G401.6 (cell line): Measurements from ENCODE around the gene SNRNP35.
A peak's percentile ranks its signal among the peaks of the same experiment; 100 is the strongest.
"Not testable (repeated sequence)": the region's sequence is repeated elsewhere in the genome, so short reads cannot be mapped to it uniquely, and the experiment has no call there.

Source experiments
- FAIRE-seq: peaks from 2 replicates; lab custom pipeline; 2012; peaks lifted over from hg19 to GRCh38; lab: Jason Lieb, UNC

SNRNP35 gene, protein sequence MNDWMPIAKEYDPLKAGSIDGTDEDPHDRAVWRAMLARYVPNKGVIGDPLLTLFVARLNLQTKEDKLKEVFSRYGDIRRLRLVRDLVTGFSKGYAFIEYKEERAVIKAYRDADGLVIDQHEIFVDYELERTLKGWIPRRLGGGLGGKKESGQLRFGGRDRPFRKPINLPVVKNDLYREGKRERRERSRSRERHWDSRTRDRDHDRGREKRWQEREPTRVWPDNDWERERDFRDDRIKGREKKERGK

DNA sequence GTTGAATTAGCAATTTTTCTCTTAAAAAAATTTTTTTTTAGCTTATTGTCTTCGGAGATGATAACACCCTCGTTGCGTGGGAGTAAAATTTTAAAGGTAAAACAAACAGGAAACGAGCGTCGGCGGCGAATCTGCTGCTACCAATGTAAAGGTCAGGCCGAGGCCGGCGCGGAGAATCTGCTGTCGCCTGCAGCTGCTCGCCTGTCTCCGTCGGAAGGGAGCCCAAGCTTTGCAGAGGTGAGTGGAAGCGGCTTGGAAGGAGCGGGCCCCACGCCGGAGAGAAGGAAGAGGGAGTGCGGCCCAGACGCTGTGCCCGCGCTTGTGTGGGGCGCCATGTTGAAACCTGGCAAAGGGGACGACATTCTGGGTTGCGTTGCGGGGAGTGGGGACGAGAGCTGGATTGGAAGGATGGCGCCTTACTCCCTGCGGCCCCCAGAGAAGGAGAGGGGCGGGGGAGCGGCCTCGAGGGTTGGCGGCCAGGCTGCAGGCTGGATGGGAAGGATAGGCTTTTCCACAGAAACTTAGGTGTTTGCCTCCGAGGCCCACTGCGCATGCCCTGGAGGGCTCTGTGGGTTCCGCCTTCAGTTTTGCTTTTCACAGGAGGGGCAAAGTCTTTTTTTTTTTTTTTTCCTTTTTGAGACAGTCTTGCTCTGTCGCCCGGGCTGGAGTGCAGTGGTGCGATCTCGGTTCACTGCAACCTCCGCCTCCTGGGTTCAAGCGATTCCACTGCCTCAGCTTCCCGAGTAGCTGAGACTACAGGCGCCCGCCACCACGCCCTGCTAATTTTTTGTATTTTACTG lies at the start of gene SNRNP35:
Gene SNRNP35, plus strand, starts transcription at position 160 of the 800 bp plus-strand sequence. CDS start 7,402 bp downstream, outside the sequence.
- peak; percentile 63 for FAIRE-seq

DNA sequence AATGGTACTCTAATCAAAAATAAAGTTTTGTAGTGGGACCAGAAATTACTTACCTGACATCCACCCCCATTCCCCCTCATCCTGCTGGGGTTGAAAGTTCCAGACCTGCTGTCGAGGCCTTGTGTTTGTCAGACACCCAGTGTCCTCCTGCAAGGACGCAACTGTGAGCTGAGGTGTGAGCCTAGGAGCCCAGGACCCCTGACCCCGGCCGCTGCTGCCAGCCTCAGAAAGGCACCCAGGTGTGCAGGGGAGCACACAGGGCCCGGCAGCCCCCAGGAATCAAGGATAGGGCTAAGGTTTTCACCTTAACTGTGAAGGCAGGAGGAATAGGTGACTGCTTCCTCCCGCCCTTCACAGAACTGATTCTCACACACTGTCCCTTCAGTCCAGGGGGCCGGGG lies 49.3 kb upstream of the SNRNP35 start:
- FAIRE-seq, result not testable (repeated sequence)

DNA sequence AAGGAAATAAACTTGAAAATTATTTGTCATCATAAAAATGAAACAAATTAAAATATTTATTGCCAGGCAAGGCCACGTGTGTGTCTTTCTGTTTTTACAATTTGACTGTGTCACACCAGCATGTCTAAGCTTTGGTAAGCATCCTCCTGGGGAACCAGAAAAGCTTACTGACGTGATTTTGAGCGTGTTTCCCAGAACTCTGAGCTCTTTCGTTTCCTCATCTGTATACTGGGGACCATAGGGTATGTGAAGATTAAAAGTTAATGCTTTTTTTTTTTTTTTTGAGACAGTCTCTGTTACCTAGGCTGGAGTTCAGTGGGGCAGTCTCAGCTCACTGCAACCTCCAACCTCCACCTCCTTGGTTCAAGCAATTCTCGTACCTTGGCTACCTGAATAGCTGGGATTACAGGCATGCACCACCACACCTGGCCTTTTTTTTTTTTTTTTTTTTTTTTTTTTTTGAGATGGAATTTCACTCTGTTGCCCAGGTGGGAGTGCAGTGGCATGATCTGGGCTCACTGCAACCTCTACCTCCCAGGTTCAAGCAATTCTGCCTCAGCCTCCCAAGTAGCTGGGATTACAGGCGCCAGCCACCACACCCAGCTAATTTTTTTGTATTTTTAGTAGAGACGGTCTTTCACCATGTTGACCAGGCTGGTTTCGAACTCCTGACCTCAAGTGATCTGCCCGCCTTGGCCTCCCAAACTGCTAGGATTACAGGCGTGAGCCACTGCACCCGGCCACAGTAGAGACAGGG lies 48.5 kb upstream of the SNRNP35 start:
- not testable (repeated sequence) for FAIRE-seq

DNA sequence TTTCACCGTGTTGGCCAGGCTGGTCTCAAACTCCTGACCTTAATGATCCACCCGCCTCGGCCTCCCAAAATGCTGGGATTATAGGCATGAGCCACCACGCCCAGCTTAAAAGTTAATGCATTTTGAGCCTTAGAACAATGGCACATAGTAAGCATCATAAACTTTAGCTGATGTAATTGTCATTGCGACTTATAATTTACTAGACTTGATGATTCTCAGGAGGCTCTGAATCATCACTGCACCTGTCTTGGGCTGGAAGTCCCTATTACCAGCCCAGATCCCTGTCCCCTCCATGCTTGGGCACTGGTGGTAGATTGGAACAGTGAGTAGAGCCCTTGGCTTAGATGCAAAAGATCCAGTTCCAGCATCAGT lies 47.9 kb upstream of the SNRNP35 start:
- no peak for FAIRE-seq

DNA sequence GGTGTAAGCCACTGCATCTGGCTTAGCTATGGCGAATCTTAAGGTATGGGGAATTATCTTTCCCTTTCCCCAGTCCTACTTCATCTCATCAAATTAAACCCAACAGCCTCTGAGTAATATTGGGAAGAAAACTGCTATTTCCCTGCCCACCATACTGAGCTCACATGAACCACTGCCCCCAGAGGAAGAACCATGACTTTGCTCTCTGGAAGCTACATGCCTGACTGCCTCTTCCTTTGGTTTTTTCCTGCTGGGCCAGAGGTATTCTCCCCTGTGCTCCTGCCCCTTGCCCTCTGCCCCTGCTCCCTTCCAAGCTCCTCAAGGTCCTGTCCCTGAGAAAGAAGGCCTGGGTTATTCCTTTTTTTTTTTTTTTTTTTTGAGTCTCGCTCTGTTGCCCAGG lies 36.6 kb upstream of the SNRNP35 start:
- FAIRE-seq, result no peak

DNA sequence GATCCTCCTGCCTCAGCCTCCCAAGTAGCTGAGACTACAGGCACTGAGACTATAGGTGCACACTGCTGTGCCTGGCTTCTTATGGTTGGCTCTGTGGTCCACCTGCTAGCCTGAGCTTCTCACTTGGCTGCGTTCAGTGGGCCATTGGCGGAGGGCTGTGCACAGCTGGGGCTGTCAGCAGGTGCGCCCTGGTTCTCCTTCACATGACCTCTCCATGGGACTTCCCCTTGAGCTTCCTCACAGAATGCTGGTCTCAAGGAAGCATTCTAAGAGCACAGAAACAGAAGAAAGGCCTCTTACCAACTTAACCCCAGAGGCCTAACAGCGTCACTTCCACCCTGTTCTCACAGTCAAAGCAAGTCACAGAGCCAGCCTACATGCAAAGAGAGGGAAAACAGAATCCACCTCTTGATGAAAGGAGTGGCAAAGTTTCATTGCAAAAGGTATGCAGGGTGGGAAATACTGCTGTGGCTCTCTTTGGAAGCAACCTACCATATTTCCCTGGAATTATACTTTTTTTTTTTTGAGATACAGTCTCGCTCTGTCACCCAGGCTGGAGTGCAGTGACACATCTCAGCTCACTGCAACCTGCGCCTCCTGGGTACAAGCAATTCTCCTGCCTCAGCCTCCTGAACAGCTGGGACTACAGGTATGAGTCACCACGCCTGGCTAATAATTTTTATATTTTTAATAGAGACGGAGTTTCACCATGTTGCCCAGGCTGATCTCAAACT lies 30.7 kb upstream of the SNRNP35 start:
- no peak for FAIRE-seq

DNA sequence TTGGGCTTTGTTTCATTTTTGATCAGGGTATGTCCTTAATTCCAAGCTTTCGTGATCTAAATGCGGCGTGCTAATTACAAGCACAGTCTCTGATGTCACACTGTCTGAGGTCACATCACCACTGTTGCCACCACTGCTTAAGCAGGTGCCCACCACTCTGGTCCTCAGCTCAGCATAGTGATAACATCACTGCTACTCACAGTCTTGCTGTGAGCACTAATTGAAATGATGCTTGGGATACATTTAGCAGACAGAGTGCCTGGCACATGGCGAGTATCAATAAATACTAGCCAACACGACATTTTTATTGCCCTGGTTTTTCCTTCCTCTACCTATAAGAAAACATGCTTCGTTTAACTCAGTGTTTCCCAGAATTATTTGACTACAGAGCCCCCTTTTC lies 29.3 kb upstream of the SNRNP35 start:
- no peak for FAIRE-seq

DNA sequence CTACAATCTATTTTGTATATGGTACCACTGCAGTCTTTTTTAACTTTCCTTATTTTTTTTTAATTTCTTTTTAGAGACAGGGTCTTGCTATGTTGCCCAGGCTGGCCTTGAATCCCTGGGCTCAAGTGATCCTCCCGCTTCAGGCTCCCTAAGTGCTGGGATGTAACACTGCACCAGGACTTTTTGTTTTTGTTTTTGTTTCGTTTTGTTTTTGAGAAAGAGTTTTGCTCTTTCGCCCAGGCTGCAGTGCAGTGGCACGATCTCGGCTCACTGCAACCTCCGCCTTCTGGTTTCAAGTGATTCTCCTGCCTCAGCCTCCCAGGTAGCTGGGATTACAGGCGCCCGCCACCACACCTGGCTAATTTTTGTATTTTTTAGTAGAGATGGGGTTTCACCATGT lies 28.8 kb upstream of the SNRNP35 start:
- not testable (repeated sequence) for FAIRE-seq

DNA sequence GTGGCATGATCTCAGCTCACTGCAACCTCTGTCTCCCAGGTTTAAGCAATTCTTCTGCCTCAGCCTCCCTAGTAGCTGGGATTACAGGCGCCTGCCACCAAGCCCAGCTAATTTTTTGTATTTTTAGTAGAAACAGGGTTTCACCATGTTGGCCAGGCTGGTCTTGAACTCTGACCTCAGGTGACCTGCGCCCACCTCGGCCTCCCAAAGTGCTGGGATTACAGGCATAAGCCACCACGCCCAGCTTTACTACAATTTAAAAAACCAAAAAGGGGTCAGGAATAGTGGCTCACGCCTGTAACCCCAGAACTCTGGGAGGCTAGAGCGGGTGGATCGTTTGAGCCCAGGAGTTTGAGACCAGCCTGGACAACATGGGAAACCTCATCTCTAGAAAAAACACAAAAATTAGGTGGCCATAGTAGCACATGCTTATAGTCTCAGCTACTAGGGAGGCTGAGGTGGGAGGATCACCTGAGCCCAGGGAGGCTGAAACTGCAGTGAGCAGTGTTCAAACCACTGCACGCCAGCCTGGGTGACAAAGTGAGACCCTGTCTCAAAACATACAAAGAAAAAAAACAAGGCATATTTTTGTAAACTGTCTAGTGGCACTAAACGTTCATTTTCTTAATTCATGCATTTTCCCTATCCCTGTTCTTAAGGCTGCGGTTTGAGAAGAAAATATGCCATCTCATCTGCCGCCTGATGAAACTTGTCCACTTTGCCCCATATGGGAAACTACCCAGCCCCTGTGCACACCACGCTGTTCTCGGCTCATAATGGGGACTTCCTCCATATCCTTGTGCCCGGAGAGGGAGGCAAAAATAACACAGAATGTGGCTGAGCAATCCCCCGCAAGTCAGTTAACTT lies 25.8 kb upstream of the SNRNP35 start:
- not testable (repeated sequence) for FAIRE-seq

DNA sequence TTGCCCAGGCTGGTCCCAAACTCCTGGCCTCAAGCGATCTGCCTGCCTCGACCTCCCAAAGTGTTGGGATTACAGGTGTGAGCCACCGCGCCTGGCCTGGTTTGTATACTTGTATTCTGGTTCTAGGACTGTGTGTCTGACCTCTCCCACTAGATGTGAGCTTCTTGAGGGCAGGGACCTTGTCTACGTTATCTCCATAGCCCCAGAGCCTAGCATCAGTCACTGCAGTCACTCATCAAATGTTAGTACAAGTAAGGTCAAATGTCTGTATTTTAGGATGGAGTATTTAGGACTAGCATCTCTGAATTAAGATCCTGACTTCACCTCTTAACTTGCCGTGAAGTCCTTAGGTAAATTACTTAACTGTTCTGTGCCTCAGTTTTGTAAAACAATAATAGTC lies 24.3 kb upstream of the SNRNP35 start:
- FAIRE-seq, result no peak

DNA sequence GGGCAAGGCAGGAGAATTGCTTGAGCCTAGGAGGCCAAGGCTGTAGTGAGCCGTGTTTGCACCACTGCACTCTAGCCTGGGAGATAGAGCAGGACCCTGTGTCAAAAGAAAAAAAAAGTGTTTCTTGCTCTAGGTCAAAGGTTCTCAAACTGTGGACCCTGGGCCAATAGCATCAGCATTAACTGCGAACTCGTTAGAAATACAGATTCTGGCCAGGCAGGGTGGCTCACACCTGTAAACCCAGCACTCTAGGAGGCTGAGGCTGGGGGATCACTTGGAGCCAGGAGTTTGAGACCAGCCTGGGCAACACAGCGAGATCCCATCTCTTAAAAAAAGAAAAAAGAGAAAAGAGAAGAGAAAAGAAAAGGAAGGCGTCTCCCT lies 22.3 kb upstream of the SNRNP35 start:
- FAIRE-seq, result no peak

DNA sequence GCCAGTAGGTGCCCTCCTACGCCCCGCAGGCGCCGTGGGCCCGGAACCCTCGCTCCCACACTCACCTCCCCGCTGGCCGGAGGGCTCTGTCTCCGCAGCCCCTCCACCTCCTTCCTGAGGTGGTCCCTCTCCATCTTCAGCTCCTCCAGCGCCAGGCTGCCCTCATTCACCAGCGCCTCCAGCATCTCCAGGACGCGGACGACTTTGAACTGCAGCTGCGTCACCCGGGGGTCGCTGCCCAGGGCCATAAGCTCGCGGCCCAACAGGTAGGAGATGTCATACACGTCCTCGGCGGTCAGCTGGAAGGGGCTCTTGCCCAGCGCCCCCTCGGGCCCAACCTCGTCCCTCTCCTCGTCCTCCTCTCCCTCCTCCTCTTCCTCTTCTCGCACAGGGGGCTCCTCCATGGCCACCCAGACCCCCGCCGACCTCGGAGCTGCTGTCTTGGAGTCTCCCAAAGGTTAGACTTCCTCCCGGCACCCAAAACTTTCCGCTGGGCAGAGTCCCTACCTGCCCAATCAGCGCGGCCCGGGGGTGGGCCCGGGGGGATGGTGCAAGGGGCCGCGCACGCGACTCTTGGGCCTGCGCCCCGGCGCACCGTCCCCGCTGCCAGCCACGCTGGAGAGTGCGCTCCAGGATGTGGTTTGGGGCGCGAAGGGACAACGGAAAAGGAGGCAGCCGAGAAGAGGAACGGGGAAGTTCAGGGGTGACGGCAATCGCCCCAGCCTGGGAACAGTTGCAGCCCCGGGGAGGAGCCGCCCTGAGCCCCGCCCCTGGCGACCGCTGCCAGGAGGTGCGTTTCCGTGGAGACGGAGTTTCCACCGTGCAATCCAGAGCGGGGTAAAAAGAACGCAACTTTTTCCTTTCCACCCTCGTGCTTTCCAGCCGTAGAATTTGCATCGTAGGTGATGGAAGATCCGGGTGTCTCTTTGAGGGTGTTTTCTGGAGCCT lies 21.6 kb upstream of the SNRNP35 start, which contains the start of gene RILPL2:
Gene RILPL2, minus strand, starts transcription at position 668 of the 948 bp plus-strand sequence. Its CDS starts 264 bp downstream, at position 404.
- peak; percentile 21 for FAIRE-seq

DNA sequence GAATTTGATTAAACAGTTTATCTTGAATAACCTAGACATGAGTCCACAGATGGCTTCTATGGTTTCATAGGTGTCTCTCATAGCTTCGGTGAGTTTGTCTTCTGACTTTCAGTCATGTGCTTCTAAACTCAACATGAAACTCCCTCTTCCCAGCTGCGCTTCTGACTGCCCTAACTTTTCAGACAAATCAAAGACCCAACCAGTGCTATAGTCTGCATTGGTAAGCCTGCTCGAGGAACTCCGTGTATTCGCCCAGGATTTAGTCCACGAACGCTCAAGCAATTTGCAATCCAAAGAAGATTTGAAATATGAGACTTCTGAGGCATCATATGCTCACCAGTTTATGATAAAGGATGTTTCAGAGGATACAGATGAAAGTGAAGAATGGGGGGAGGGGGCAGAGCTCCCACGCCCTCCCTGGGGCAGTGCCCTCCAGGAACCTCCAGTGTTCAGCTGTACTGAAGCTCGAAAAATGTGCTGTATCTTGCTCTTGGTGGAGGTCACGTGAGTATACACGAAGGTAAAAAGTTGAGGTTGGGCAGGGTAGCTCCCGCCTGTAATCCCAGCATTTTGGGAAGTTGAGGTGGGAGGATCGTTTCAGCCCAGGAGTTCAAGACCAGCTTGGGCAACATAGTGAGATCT lies 16.3 kb upstream of the SNRNP35 start:
- FAIRE-seq, result no peak

DNA sequence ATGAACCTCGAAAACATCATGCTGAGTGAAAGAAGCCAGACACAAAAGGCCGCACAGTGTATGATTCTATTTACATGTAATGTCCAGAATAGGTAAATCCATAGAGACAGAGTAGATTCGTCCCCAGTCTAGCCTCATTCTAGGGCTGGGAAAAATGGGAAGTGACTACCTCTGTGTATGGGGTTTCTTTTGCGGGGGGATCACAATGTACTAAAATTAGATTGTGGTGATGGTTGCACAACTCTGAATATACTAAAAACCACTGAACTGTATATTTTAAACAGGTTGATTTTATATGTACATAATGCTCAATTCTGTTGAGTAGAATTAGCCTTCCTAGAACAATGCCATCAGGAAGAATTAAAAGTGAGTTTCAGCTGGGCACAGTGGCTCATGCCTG lies 15.2 kb upstream of the SNRNP35 start:
- no peak for FAIRE-seq

DNA sequence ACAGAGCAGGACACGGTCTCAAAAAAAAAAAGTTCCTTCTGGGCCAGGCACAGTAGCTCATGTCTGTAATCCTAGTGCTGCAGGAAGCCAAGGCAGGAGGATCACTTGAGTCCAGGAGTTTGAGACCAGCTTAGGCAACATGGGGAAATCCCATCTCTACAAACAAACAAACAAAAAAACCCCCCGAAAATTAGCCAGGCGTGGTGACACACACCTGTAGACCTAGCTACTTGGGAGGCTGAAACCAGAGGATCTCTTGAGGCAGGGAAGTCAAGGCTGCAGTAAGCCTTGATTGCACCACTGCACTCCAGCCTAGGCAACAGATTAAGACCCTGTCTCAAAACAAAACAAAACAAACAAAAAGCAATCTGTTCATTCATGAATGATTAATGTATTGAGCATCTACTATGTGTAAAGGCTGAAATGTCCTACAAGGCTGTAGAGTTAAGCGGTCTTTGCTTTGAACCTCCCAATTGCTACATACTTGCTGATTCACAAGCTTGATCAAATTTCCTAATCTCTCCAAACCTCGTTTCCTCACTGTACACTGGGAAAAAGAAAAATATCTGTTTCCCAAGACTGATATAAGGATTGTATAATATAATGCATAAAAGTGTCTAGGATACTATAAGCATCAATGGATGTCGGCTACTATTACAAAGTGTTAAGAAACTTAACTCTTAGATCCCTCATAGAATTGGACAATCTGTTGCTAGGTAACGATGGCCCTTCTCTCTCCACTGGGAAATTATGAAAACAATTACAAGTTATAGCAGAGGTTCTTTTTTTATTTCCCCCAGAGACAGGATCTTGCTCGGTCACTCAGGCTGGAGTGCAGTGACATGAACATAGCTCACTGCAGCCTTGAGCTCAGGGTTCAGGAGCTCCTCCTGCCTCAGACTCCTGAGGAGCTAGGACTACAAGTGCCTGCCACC lies 13.6 kb upstream of the SNRNP35 start:
- no peak for FAIRE-seq

DNA sequence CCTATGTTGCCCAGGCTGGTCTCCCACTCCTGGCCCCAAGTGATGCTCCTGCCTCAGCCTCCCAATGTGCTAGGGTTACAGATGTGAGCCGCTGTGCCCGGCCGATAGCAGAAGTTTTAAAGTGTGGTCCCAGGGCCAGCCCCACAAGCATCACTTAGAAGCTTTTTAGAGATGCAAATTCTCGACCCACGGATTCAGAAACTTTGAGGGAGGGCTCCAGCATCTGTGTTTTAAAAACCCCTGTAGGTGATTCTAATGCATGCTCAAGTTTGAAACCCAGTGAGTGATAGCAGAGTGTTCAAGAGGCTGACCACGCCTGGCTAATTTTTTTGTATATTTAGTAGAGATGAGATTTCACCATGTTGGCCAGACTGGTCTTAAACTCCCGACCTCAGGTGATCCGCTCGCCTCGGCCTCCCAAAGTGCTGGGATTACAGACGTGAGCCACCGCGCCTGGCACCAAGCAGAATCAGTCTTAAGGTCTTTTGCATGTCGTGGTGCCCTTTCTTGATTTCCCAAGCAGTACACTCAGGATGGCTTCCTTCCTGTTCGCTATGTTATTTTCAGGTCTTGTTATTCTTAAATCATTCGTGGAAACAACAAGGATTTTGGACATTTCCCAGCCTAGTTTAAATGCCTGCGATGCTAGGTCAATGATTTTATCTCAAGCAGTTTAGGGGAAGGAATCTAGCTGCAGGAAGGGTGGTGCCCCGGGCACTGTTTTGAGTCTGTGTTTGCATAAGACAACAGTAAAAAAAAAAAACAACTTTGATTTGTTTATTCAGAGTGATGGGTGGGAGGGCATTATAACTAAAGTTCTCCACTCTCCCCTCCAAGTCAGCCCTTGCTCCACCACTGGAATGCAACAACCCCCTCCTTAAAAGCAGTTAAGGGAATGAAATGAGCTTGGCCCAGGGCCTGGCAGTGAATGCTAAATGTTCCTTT lies 12.3 kb upstream of the SNRNP35 start:
- FAIRE-seq, result no peak

DNA sequence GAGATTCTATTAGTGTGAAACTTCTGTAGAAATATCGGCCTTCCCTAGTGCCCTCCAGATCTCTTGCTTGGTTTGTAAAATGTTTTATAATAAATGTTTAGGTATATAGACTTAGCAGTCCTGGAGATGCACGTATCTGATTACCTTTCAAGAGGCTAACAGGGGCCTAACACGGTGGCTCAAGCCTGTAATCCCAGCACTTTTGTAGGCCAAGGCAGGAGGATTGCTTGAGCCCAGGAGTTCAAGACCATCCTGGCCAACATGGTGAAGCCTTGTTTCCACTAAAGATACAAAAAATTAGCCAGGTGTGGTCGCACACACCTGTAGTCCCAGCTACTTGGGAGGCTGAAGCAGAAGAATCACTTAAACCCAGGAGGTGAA lies 11.6 kb upstream of the SNRNP35 start:
- FAIRE-seq, result no peak
